ENCODE measurements around the gene RIMS1. TPM values are rescaled to one million over a fixed set of nuclear protein-coding genes. Genes with fewer than 3 reads are reported as not detected.

The RIMS1 gene, protein sequence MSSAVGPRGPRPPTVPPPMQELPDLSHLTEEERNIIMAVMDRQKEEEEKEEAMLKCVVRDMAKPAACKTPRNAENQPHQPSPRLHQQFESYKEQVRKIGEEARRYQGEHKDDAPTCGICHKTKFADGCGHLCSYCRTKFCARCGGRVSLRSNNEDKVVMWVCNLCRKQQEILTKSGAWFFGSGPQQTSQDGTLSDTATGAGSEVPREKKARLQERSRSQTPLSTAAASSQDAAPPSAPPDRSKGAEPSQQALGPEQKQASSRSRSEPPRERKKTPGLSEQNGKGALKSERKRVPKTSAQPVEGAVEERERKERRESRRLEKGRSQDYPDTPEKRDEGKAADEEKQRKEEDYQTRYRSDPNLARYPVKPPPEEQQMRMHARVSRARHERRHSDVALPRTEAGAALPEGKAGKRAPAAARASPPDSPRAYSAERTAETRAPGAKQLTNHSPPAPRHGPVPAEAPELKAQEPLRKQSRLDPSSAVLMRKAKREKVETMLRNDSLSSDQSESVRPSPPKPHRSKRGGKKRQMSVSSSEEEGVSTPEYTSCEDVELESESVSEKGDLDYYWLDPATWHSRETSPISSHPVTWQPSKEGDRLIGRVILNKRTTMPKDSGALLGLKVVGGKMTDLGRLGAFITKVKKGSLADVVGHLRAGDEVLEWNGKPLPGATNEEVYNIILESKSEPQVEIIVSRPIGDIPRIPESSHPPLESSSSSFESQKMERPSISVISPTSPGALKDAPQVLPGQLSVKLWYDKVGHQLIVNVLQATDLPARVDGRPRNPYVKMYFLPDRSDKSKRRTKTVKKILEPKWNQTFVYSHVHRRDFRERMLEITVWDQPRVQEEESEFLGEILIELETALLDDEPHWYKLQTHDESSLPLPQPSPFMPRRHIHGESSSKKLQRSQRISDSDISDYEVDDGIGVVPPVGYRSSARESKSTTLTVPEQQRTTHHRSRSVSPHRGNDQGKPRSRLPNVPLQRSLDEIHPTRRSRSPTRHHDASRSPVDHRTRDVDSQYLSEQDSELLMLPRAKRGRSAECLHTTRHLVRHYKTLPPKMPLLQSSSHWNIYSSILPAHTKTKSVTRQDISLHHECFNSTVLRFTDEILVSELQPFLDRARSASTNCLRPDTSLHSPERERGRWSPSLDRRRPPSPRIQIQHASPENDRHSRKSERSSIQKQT (N-terminal part only)
- total RNA-seq (2016; rRNA removed; fragmentation: Illumina TruSeq; extraction: Trizol) = not detected in 2 replicates
- total RNA-seq (2016; cell fraction: cytosol; rRNA removed; fragmentation: Illumina TruSeq; extraction: Trizol; ENCODE audit: low read depth) = not detected in 2 replicates
- total RNA-seq (2016; cell fraction: insoluble cytoplasmic fraction; rRNA removed; fragmentation: Illumina TruSeq; extraction: Trizol) = not detected in 2 replicates
- total RNA-seq (2016; cell fraction: membrane; rRNA removed; fragmentation: Illumina TruSeq; extraction: Trizol) = not detected in 2 replicates
- not detected in 2 replicates for total RNA-seq (2016; cell fraction: nucleus; rRNA removed; fragmentation: Illumina TruSeq; extraction: Trizol)
- polyA plus RNA-seq (2011; rRNA removed) = not detected in 2 replicates
- polyA plus RNA-seq (2011; cell fraction: cytosol; rRNA removed) = not detected in 2 replicates
- not detected in 2 replicates for polyA plus RNA-seq (2011; cell fraction: nucleus; rRNA removed)
- not detected in 2 replicates for polyA plus RNA-seq (2012)
- polyA plus RNA-seq (2016; cell fraction: cytosol; fragmentation: Illumina TruSeq; extraction: Trizol; ENCODE audit: low read depth) = not detected in 2 replicates
- not detected in 2 replicates for polyA plus RNA-seq (2016; cell fraction: insoluble cytoplasmic fraction; fragmentation: Illumina TruSeq; extraction: Trizol; ENCODE audit: low read depth)
- polyA plus RNA-seq (2016; cell fraction: membrane; fragmentation: Illumina TruSeq; extraction: Trizol; ENCODE audit: low read depth) = not detected in 2 replicates
- not detected in 2 replicates for polyA plus RNA-seq (2016; cell fraction: nucleus; fragmentation: Illumina TruSeq; extraction: Trizol; ENCODE audit: insufficient read depth, low read depth)
- 1.6 TPM in 1 of 2 replicates, not detected in the other for polyA minus RNA-seq (2011; rRNA and poly(A)+ RNA removed; ENCODE audit: low replicate concordance)
- polyA minus RNA-seq (2011; cell fraction: cytosol; rRNA and poly(A)+ RNA removed) = not detected in 2 replicates
- polyA minus RNA-seq (2011; cell fraction: nucleus; rRNA and poly(A)+ RNA removed) = not detected in 2 replicates
- Bru-seq, nascent RNA = percentile 0 among the genes with signal in this experiment
- BruChase-seq, experiment 1, labeled RNA remaining after a 6-hour chase = not detected
- BruChase-seq, experiment 2, labeled RNA remaining after a 2-hour chase = not detected
- long read RNA-seq, experiment 1 = 0 reads
- long read RNA-seq, experiment 2 = 0 reads

- peak; percentile 95 for ATAC-seq
- no peak for FAIRE-seq
- no peaks in the 10 kb centered on the region for H4K20me1 ChIP-seq (ENCODE audit: insufficient read depth, low read length)
- no peaks in the 10 kb centered on the region for H3K4me1 ChIP-seq (ENCODE audit: insufficient read depth, low read length)
- no TSS peak for BruUV-seq (replicated peaks)
- H3K4me3 ChIP-seq (replicated peaks in 1 of 3; ENCODE audit: insufficient read depth in 1 of 3, low read depth in 2 of 3, low read length in 3 of 3) = peak within 1 kb of the TSS in 1 of 3 experiments; percentile 48; a peak in 1 of 6 replicates
- 22% methylated on average over 5 of the region's 70 CpGs for WGBS (ENCODE audit: low lambda C conversion rate)
- H3K27me3 ChIP-seq (ENCODE audit: control insufficient read depth in 1 of 2, insufficient read depth in 2 of 2, low read length in 2 of 2) = peaks cover 0 to 17% of the 10 kb centered on the region in 2 experiments; a peak in 2 of 5 replicates
- no peaks in the 10 kb centered on the region for H3K36me3 ChIP-seq (replicated peaks in 1 of 2; ENCODE audit: control insufficient read depth in 1 of 2, insufficient read depth in 2 of 2, low read length in 2 of 2)
- H3K27ac ChIP-seq (ENCODE audit: extremely low read length, insufficient read depth, low read length) = no peak within 1 kb of the TSS
- no peak within 1 kb of the TSS for H3K9ac ChIP-seq (ENCODE audit: insufficient read depth, low read depth, low read length)
- intact Hi-C loops (cut with micrococcal nuclease; ENCODE audit: unreplicated experiment) (no loop called here), in situ Hi-C loops (cut with HindIII; ENCODE audit: extremely low pct_ligation_motif_present, low pct_unique_long_range_greater_than_20kb) (no loop called here)
- no peaks in the 10 kb centered on the region for H3K9me3 ChIP-seq (ENCODE audit: low read length)
- POLR2A ChIA-PET = no interaction called here
- CTCF ChIA-PET (ENCODE audit: low intra/inter-chr PET ratio, low total read pairs) = no interaction called here
- H3K4me2 ChIP-seq (ENCODE audit: low read depth, low read length) = peak within 1 kb of the TSS; percentile 42
- no peak for DNase-seq (ENCODE audit: low spot score)
- H3K79me2 ChIP-seq (ENCODE audit: insufficient read depth, low read length) = no peaks in the 10 kb centered on the region
- no peak within 1 kb of the TSS for H2AFZ ChIP-seq (ENCODE audit: low read length)
- TF ChIP-seq CBFB (CRISPR knock-in tag; IDR thresholded peaks at IDR 0.05) = no peak
- no peak for TF ChIP-seq KAT2B (IDR thresholded peaks at IDR 0.05; ENCODE audit: borderline replicate concordance, low read depth, low read length)
- TF ChIP-seq, protein P1, sequence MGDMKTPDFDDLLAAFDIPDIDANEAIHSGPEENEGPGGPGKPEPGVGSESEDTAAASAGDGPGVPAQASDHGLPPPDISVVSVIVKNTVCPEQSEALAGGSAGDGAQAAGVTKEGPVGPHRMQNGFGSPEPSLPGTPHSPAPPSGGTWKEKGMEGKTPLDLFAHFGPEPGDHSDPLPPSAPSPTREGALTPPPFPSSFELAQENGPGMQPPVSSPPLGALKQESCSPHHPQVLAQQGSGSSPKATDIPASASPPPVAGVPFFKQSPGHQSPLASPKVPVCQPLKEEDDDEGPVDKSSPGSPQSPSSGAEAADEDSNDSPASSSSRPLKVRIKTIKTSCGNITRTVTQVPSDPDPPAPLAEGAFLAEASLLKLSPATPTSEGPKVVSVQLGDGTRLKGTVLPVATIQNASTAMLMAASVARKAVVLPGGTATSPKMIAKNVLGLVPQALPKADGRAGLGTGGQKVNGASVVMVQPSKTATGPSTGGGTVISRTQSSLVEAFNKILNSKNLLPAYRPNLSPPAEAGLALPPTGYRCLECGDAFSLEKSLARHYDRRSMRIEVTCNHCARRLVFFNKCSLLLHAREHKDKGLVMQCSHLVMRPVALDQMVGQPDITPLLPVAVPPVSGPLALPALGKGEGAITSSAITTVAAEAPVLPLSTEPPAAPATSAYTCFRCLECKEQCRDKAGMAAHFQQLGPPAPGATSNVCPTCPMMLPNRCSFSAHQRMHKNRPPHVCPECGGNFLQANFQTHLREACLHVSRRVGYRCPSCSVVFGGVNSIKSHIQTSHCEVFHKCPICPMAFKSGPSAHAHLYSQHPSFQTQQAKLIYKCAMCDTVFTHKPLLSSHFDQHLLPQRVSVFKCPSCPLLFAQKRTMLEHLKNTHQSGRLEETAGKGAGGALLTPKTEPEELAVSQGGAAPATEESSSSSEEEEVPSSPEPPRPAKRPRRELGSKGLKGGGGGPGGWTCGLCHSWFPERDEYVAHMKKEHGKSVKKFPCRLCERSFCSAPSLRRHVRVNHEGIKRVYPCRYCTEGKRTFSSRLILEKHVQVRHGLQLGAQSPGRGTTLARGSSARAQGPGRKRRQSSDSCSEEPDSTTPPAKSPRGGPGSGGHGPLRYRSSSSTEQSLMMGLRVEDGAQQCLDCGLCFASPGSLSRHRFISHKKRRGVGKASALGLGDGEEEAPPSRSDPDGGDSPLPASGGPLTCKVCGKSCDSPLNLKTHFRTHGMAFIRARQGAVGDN (CRISPR knock-in tag; IDR thresholded peaks at IDR 0.05) = peak; percentile 28; the same call in 1 of the 2 replicates
- TF ChIP-seq, protein P2, sequence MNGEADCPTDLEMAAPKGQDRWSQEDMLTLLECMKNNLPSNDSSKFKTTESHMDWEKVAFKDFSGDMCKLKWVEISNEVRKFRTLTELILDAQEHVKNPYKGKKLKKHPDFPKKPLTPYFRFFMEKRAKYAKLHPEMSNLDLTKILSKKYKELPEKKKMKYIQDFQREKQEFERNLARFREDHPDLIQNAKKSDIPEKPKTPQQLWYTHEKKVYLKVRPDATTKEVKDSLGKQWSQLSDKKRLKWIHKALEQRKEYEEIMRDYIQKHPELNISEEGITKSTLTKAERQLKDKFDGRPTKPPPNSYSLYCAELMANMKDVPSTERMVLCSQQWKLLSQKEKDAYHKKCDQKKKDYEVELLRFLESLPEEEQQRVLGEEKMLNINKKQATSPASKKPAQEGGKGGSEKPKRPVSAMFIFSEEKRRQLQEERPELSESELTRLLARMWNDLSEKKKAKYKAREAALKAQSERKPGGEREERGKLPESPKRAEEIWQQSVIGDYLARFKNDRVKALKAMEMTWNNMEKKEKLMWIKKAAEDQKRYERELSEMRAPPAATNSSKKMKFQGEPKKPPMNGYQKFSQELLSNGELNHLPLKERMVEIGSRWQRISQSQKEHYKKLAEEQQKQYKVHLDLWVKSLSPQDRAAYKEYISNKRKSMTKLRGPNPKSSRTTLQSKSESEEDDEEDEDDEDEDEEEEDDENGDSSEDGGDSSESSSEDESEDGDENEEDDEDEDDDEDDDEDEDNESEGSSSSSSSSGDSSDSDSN (CRISPR knock-in tag; IDR thresholded peaks at IDR 0.05) = peak; percentile 21; the same call in 1 of the 2 replicates
- no peak for TF ChIP-seq PBX3 (CRISPR knock-in tag; IDR thresholded peaks at IDR 0.05; ENCODE audit: borderline replicate concordance)
Observed at GRCh38 chr6:71886184-71887005, at the start of gene RIMS1. RIMS1 (plus strand) TSS chr6:71886550; CDS start chr6:71887024, 474 bp downstream.

All from HepG2 (cell line).